ENCODE data around the gene EFNA1. TPM values are rescaled to one million over a fixed set of nuclear protein-coding genes. Genes with fewer than 3 reads are reported as not detected.
A peak's percentile ranks its signal among the peaks of the same experiment; 100 is the strongest.

Gene EFNA1
- total RNA-seq, 4 donors from 2014 or later: 27.4 to 41.4 (median 34.0) TPM

DNA sequence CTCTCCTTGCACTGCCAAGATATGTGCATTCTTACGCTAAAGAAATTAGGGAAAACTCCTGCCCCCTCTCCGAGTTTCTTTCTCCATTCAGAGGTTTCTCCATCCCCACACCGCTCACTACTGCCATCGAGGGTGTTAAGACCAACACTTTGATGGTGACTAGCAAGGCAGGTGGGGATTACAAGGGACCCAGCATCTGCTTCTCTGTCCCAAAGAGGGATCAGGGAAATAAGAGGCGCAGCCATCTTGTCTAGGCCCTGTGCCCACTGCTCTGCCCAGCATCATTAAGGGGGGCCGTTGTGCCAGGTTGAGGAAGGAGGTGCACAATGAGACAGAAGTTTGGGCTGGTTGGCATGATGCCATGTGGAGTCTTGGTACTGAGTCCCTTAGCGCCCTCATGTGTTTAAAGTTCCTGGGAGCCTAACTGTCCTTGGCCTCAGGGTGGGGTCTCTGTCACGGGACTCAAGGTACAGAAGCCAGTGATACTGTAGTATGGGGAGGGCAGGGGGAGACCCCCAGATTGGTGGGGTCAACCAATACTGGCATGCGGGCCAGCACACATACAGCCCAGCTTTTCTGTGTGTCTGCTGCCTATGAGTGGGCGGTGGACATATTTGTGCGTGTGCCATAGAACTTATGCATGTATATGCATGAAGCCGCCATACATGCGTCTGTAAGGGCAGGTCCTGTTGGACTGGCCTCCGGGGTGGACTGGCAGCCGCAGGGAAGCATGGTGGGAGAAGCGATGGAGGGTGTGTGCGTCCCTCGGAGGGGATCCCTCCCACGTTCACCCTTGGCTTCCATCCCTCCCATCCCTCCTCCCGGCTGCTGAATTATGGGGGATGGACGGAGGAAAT lies 43.6 kb upstream of the EFNA1 start:
- TF ChIP-seq EP300 (IDR thresholded peaks at IDR 0.05) (no peak), POLR2A (IDR thresholded peaks at IDR 0.05) (no peak)
- TF ChIP-seq, protein P1, sequence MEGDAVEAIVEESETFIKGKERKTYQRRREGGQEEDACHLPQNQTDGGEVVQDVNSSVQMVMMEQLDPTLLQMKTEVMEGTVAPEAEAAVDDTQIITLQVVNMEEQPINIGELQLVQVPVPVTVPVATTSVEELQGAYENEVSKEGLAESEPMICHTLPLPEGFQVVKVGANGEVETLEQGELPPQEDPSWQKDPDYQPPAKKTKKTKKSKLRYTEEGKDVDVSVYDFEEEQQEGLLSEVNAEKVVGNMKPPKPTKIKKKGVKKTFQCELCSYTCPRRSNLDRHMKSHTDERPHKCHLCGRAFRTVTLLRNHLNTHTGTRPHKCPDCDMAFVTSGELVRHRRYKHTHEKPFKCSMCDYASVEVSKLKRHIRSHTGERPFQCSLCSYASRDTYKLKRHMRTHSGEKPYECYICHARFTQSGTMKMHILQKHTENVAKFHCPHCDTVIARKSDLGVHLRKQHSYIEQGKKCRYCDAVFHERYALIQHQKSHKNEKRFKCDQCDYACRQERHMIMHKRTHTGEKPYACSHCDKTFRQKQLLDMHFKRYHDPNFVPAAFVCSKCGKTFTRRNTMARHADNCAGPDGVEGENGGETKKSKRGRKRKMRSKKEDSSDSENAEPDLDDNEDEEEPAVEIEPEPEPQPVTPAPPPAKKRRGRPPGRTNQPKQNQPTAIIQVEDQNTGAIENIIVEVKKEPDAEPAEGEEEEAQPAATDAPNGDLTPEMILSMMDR (IDR thresholded peaks at IDR 0.05): no peak
- Histone ChIP-seq H3K36me3 (no peaks in the 10 kb centered on the region), H3K9me3 (no peaks in the 10 kb centered on the region), H3K4me1 (peaks cover 4 to 71% (median 48%) of the 10 kb centered on the region in 4 donors), H3K27me3 (peaks cover 0 to 54% of the 10 kb centered on the region in 2 donors), H3K4me3 (peak overlapping the region; percentile 48 to 96 (median 65)), H3K27ac (peak overlapping the region in 3 of 4 donors; percentile 87 to 93 (median 92))
- DNase-seq (ENCODE audit: low spot score in 2 of 2): no peak
- WGBS, 2 donors: 27 to 30% methylated on average over 18 to 20 of the region's 21 CpGs

DNA sequence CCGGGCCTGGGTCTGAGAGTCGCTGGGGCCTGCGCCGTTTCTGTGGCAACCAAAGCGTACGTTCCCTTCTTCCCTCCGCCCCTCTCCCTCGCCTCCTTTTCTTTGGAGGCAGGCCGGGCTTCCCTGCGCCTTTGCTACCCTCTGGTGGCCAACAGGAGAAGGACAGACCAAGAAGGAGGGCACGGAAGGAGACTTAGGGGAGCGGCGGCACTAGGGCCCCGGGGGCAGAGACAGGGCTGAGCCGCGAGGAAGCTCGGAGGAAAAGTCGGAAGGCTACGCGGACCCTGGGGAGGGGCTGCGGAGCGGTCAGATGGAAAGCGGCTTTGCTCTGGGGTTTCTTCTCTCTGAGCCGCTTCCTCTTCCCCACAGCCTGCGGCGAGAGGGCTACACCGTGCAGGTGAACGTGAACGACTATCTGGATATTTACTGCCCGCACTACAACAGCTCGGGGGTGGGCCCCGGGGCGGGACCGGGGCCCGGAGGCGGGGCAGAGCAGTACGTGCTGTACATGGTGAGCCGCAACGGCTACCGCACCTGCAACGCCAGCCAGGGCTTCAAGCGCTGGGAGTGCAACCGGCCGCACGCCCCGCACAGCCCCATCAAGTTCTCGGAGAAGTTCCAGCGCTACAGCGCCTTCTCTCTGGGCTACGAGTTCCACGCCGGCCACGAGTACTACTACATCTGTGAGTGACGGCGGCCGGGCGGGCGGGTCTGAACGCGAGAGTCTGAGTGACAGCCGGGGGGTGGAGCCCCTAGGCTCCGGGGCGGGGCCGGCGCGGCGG lies 42.8 kb upstream of the EFNA1 start:
- peaks cover 4 to 63% (median 40%) of the 10 kb centered on the region in 4 donors for H3K4me1 ChIP-seq
- H3K27me3 ChIP-seq: peaks cover 0 to 46% of the 10 kb centered on the region in 2 donors
- H3K36me3 ChIP-seq: no peaks in the 10 kb centered on the region
- peak; percentile 91 to 93 for DNase-seq (ENCODE audit: low spot score in 2 of 2)
- H3K9me3 ChIP-seq: no peaks in the 10 kb centered on the region
- TF ChIP-seq POLR2A (IDR thresholded peaks at IDR 0.05): peak; percentile 23 to 66
- TF ChIP-seq, protein P1 (IDR thresholded peaks at IDR 0.05): peak; percentile 90 to 98 (median 94)
- no peak for TF ChIP-seq EP300 (IDR thresholded peaks at IDR 0.05)
- peak overlapping the region; percentile 48 to 96 (median 65) for H3K4me3 ChIP-seq
- peak overlapping the region; percentile 87 to 97 (median 92) for H3K27ac ChIP-seq
- 0% methylated on average over 36 to 40 of the region's 67 CpGs for WGBS, 2 donors

DNA sequence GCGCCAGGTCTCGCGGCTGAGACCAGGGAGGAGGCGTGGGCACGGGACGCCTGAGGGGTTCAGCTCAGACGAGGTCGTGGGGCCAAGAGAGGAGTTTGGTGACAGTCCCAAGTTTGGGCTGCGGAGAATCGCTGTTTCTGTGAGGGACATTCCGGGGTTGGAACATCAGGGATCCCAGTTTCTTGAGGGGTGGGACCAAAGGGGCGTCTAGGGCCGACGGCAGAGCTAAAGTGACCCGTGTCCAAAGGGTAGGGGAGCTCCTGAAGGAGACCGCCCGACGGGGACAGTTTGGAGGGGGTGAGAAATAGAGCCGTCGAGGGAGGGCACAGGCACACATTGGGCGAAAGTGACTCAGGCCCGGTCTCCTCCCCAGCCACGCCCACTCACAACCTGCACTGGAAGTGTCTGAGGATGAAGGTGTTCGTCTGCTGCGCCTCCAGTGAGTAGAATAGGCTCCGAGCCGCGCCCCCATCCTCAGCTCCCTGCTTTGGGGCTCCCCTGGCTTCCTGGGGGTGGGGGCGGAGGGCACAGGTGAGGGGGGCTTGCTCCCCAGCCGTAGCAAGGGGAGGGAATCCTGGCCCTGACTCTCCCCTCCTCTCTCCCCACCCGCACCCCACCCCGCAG lies 42.1 kb upstream of the EFNA1 start:
- peaks cover 4 to 56% (median 33%) of the 10 kb centered on the region in 4 donors for H3K4me1 ChIP-seq
- peak in 1 of 2 donors; percentile 59 for DNase-seq (ENCODE audit: low spot score in 2 of 2)
- peak overlapping the region; percentile 87 to 97 (median 92) for H3K27ac ChIP-seq
- TF ChIP-seq EP300 (IDR thresholded peaks at IDR 0.05): no peak
- TF ChIP-seq, protein P1 (IDR thresholded peaks at IDR 0.05): no peak
- no peak for TF ChIP-seq POLR2A (IDR thresholded peaks at IDR 0.05)
- peaks cover 0 to 39% of the 10 kb centered on the region in 2 donors for H3K27me3 ChIP-seq
- no peaks in the 10 kb centered on the region for H3K9me3 ChIP-seq
- 1 to 3% methylated on average over 27 to 32 of the region's 32 CpGs for WGBS, 2 donors
- H3K36me3 ChIP-seq: no peaks in the 10 kb centered on the region
- peak overlapping the region; percentile 48 to 96 (median 65) for H3K4me3 ChIP-seq

DNA sequence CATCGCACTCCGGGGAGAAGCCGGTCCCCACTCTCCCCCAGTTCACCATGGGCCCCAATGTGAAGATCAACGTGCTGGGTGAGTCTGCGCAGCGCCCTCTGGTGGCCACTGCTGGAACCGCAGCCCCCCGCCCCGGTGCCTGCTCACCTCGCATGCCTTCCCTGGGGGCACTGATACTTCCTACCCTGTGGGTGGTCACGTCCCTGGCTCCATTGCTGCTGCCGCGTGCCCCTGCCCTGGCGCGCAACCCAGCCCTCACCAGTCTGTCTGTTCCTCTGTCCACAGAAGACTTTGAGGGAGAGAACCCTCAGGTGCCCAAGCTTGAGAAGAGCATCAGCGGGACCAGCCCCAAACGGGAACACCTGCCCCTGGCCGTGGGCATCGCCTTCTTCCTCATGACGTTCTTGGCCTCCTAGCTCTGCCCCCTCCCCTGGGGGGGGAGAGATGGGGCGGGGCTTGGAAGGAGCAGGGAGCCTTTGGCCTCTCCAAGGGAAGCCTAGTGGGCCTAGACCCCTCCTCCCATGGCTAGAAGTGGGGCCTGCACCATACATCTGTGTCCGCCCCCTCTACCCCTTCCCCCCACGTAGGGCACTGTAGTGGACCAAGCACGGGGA lies 41.4 kb upstream of the EFNA1 start:
- Histone ChIP-seq H3K4me3 (peak overlapping the region in 3 of 4 donors; percentile 63 to 96 (median 67)), H3K4me1 (peaks cover 4 to 52% (median 28%) of the 10 kb centered on the region in 4 donors), H3K36me3 (no peaks in the 10 kb centered on the region), H3K27me3 (peaks cover 0 to 33% of the 10 kb centered on the region in 2 donors), H3K9me3 (no peaks in the 10 kb centered on the region), H3K27ac (peak overlapping the region in 3 of 4 donors; percentile 87 to 97 (median 93))
- no peak for TF ChIP-seq POLR2A (IDR thresholded peaks at IDR 0.05)
- TF ChIP-seq, protein P1 (IDR thresholded peaks at IDR 0.05): peak; percentile 93 to 100 (median 97)
- peak in 1 of 2 donors; percentile 78 for DNase-seq (ENCODE audit: low spot score in 2 of 2)
- WGBS, 2 donors: 5 to 17% methylated on average over 4 to 23 of the region's 24 CpGs
